HEK293 (cell line): ENCODE results near the gene LUC7L2.

ENCODE experiments used
- BCL11A ChIP-seq: fragments of 450-650 bp; formaldehyde crosslinking; IDR thresholded peaks from 2 replicates; pipeline ENCODE4 v1.5.1; 2016; ENCODE audit warnings: low read depth, missing biosample characterization, missing genetic modification characterization
- BCL11B ChIP-seq: fragments of 450-650 bp; formaldehyde crosslinking; IDR thresholded peaks from 2 replicates; pipeline ENCODE4 v1.5.1; 2016; ENCODE audit warnings: low read depth, missing biosample characterization, missing genetic modification characterization
- GLIS2 ChIP-seq: fragments of 450-650 bp; formaldehyde crosslinking; IDR thresholded peaks from 2 replicates; pipeline ENCODE4 v1.5.1; 2016; ENCODE audit warnings: missing biosample characterization, missing genetic modification characterization
- KLF7 ChIP-seq: fragments of 450-650 bp; formaldehyde crosslinking; IDR thresholded peaks from 2 replicates; pipeline ENCODE4 v1.5.1; 2016; ENCODE audit warnings: missing biosample characterization, missing genetic modification characterization, borderline replicate concordance
- PRDM2 ChIP-seq: fragments of 450-650 bp; formaldehyde crosslinking; IDR thresholded peaks from 2 replicates; pipeline ENCODE4 v1.5.1; 2016; ENCODE audit warnings: missing biosample characterization, missing genetic modification characterization, borderline replicate concordance
- REPIN1 ChIP-seq: fragments of 450-650 bp; formaldehyde crosslinking; IDR thresholded peaks from 2 replicates; pipeline ENCODE4 v1.5.1; 2017; ENCODE audit warnings: missing biosample characterization, missing genetic modification characterization, low read depth
- SCRT1 ChIP-seq: fragments of 450-650 bp; formaldehyde crosslinking; IDR thresholded peaks from 2 replicates; pipeline ENCODE4 v1.5.1; 2016; ENCODE audit warnings: missing biosample characterization, missing genetic modification characterization, borderline replicate concordance
- SCRT2 ChIP-seq: fragments of 450-650 bp; formaldehyde crosslinking; IDR thresholded peaks from 2 replicates; pipeline ENCODE4 v1.5.1; 2016; ENCODE audit warnings: missing biosample characterization, missing genetic modification characterization
- SP2 ChIP-seq: fragments of 450-650 bp; formaldehyde crosslinking; IDR thresholded peaks from 2 replicates; pipeline ENCODE4 v1.5.1; 2016; ENCODE audit warnings: missing biosample characterization, missing genetic modification characterization
- WT1 ChIP-seq: fragments of 450-650 bp; formaldehyde crosslinking; IDR thresholded peaks from 2 replicates; pipeline ENCODE4 v1.5.1; 2016; ENCODE audit warnings: missing biosample characterization, missing genetic modification characterization
- ZBTB21 ChIP-seq: fragments of 450-650 bp; formaldehyde crosslinking; IDR thresholded peaks from 2 replicates; pipeline ENCODE4 v1.5.1; 2017; ENCODE audit warnings: missing biosample characterization, missing genetic modification characterization
- ZBTB8A ChIP-seq: fragments of 450-650 bp; formaldehyde crosslinking; IDR thresholded peaks from 2 replicates; pipeline ENCODE4 v1.5.1; 2016; ENCODE audit warnings: missing biosample characterization, missing genetic modification characterization
- ZFP3 ChIP-seq: fragments of 450-650 bp; formaldehyde crosslinking; IDR thresholded peaks from 2 replicates; pipeline ENCODE4 v1.5.1; 2016; ENCODE audit warnings: low read depth, missing biosample characterization, missing genetic modification characterization
- ZNF133 ChIP-seq: fragments of 450-650 bp; formaldehyde crosslinking; IDR thresholded peaks from 2 replicates; pipeline ENCODE4 v1.5.1; 2016; ENCODE audit warnings: missing biosample characterization, missing genetic modification characterization
- ZNF138 ChIP-seq: fragments of 450-650 bp; formaldehyde crosslinking; IDR thresholded peaks from 2 replicates; pipeline ENCODE4 v1.5.1; 2016; ENCODE audit warnings: missing biosample characterization, missing genetic modification characterization, borderline replicate concordance
- ZNF146 ChIP-seq: fragments of 450-650 bp; formaldehyde crosslinking; IDR thresholded peaks from 2 replicates; pipeline ENCODE4 v1.5.1; 2016; ENCODE audit warnings: missing biosample characterization, missing genetic modification characterization
- ZNF155 ChIP-seq: fragments of 450-650 bp; formaldehyde crosslinking; IDR thresholded peaks from 2 replicates; pipeline ENCODE4 v1.5.1; 2016; ENCODE audit warnings: missing biosample characterization, missing genetic modification characterization
- ZNF184 ChIP-seq: fragments of 450-650 bp; IDR thresholded peaks from 2 replicates; pipeline ENCODE4 v1.5.1; 2018; ENCODE audit warnings: missing biosample characterization, mild to moderate bottlenecking, missing genetic modification characterization
- ZNF24 ChIP-seq: fragments of 450-650 bp; formaldehyde crosslinking; IDR thresholded peaks from 2 replicates; pipeline ENCODE4 v1.5.1; 2016; ENCODE audit warnings: missing biosample characterization, missing genetic modification characterization
- ZNF394 ChIP-seq: fragments of 450-650 bp; formaldehyde crosslinking; IDR thresholded peaks from 2 replicates; pipeline ENCODE4 v1.5.1; 2016; ENCODE audit warnings: missing biosample characterization, missing genetic modification characterization, mild to moderate bottlenecking, moderate library complexity, borderline replicate concordance
- ZNF423 ChIP-seq: fragments of 450-650 bp; formaldehyde crosslinking; IDR thresholded peaks from 2 replicates; pipeline ENCODE4 v1.5.1; 2016; ENCODE audit warnings: missing biosample characterization, missing genetic modification characterization
- ZNF449 ChIP-seq: fragments of 450-650 bp; formaldehyde crosslinking; IDR thresholded peaks from 2 replicates; pipeline ENCODE4 v1.5.1; 2017; ENCODE audit warnings: missing biosample characterization, mild to moderate bottlenecking, missing genetic modification characterization, moderate library complexity
- ZNF510 ChIP-seq: fragments of 450-650 bp; formaldehyde crosslinking; IDR thresholded peaks from 2 replicates; pipeline ENCODE4 v1.5.1; 2018; ENCODE audit warnings: mild to moderate bottlenecking, missing genetic modification characterization, missing biosample characterization; ENCODE audit not compliant: insufficient replicate concordance
- ZNF513 ChIP-seq: fragments of 450-650 bp; IDR thresholded peaks from 2 replicates; pipeline ENCODE4 v1.5.1; 2018; ENCODE audit warnings: missing biosample characterization, missing genetic modification characterization
- ZNF548 ChIP-seq: fragments of 450-650 bp; formaldehyde crosslinking; IDR thresholded peaks from 2 replicates; pipeline ENCODE4 v1.5.1; 2016; ENCODE audit warnings: missing biosample characterization, missing genetic modification characterization
- ZNF549 ChIP-seq: fragments of 450-650 bp; IDR thresholded peaks from 2 replicates; pipeline ENCODE4 v1.5.1; 2018; ENCODE audit warnings: missing biosample characterization, missing genetic modification characterization, mild to moderate bottlenecking, inconsistent platforms, moderate library complexity
- ZNF558 ChIP-seq: fragments of 450-650 bp; formaldehyde crosslinking; IDR thresholded peaks from 2 replicates; pipeline ENCODE4 v1.5.1; 2016; ENCODE audit warnings: missing biosample characterization, missing genetic modification characterization
- ZNF624 ChIP-seq: fragments of 450-650 bp; formaldehyde crosslinking; IDR thresholded peaks from 2 replicates; pipeline ENCODE4 v1.5.1; 2017; ENCODE audit warnings: missing biosample characterization, missing genetic modification characterization
- ZNF645 ChIP-seq: fragments of 450-650 bp; formaldehyde crosslinking; IDR thresholded peaks from 2 replicates; pipeline ENCODE4; 2016; ENCODE audit warnings: missing biosample characterization, missing genetic modification characterization
- ZNF701 ChIP-seq: fragments of 450-650 bp; formaldehyde crosslinking; IDR thresholded peaks from 2 replicates; pipeline ENCODE4 v1.5.1; 2016; ENCODE audit warnings: missing biosample characterization, missing genetic modification characterization
- ZSCAN23 ChIP-seq: fragments of 450-650 bp; formaldehyde crosslinking; IDR thresholded peaks from 2 replicates; pipeline ENCODE4 v1.5.1; 2016; ENCODE audit warnings: missing biosample characterization, missing genetic modification characterization
- ZXDB ChIP-seq: fragments of 450-650 bp; formaldehyde crosslinking; IDR thresholded peaks from 2 replicates; pipeline ENCODE4 v1.5.1; 2016; ENCODE audit warnings: missing biosample characterization, missing genetic modification characterization

The LUC7L2 gene

GRCh38 chr7:139339698-139340036, 20.0 kb upstream of the LUC7L2 start (continued):
- TF ChIP-seq ZNF513 (tag by site-specific recombination) (no peak), ZNF394 (tag by site-specific recombination) (peak; percentile 66), ZNF184 (no peak), ZNF138 (tag by site-specific recombination) (no peak), ZNF624 (tag by site-specific recombination) (no peak), ZNF146 (tag by site-specific recombination) (no peak), ZSCAN23 (tag by site-specific recombination) (no peak), ZNF548 (0 out of 2 replicates have a peak, but pooled peaks have one; percentile 50), BCL11B (tag by site-specific recombination) (no peak), ZNF549 (tag by site-specific recombination) (no peak), ZNF449 (tag by site-specific recombination) (no peak), ZNF510 (tag by site-specific recombination) (no peak), WT1 (tag by site-specific recombination) (no peak), REPIN1 (no peak), SCRT2 (tag by site-specific recombination) (0 out of 2 replicates have a peak, but pooled peaks have one; percentile 9), SCRT1 (tag by site-specific recombination) (no peak), SP2 (tag by site-specific recombination) (no peak), ZFP3 (tag by site-specific recombination) (no peak), ZBTB8A (peak; percentile 21; the same call in 1 of the 2 replicates), ZNF24 (no peak), ZNF558 (0 out of 2 replicates have a peak, but pooled peaks have one; percentile 51), BCL11A (tag by site-specific recombination) (no peak), ZBTB21 (tag by site-specific recombination) (no peak), ZNF423 (tag by site-specific recombination) (no peak), ZNF133 (peak; percentile 53; the same call in 1 of the 2 replicates), GLIS2 (tag by site-specific recombination) (no peak), ZNF701 (tag by site-specific recombination) (0 out of 2 replicates have a peak, but pooled peaks have one; percentile 56), KLF7 (tag by site-specific recombination) (no peak), ZXDB (tag by site-specific recombination) (no peak; the same call in 1 of the 2 replicates), PRDM2 (tag by site-specific recombination) (no peak), ZNF155 (tag by site-specific recombination) (no peak), ZNF645 (tag by site-specific recombination) (no peak)
